H1 (cell line): ENCODE data around the gene SPSB3. TPM values are rescaled to one million over a fixed set of nuclear protein-coding genes. Genes with fewer than 3 reads are reported as not detected.

ENCODE experiments used
- CTCF ChIA-PET: fragments of 300-600 bp; sonication (Branson Sonifier 250); formaldehyde crosslinking; loops from one replicate; lab custom pipeline; 2021; ENCODE audit not compliant: partially characterized antibody; lab: Charles Lee
- POLR2A ChIA-PET: fragments of 300-600 bp; sonication (Branson Sonifier 250); formaldehyde crosslinking; loops from one replicate; lab custom pipeline; 2021; ENCODE audit warnings: inconsistent platforms; ENCODE audit not compliant: partially characterized antibody; lab: Charles Lee
- DNase-seq, 2 experiments: peaks; one replicate each; pipeline versions ENCODE4 v3.0.0 to v3.0.0-alpha.2; 2010 to 2022; ENCODE audit warnings: low spot score in 2 of 2, low read depth in 1 of 2, mixed read lengths in 1 of 2
- FAIRE-seq: peaks from 2 replicates; lab custom pipeline; 2011; peaks lifted over from hg19 to GRCh38; lab: Jason Lieb, UNC
- H2AFZ ChIP-seq: 2 replicates; pipeline ENCODE4 v1.8.1; 2012; ENCODE audit warnings: low read length, inconsistent platforms
- H2AK5ac ChIP-seq: 2 replicates; pipeline ENCODE4 v1.6.1; 2013; ENCODE audit warnings: low read depth, low read length
- H2BK120ac ChIP-seq: replicated peaks from 2 replicates; pipeline ENCODE3; 2013; ENCODE audit warnings: low read depth, low read length, inconsistent platforms
- H2BK12ac ChIP-seq: 2 replicates; pipeline ENCODE4 v1.6.1; 2013; ENCODE audit warnings: low read depth, low read length
- H2BK15ac ChIP-seq: 2 replicates; pipeline ENCODE4 v1.6.1; 2013; ENCODE audit warnings: low read length
- H2BK20ac ChIP-seq: 2 replicates; pipeline ENCODE4 v1.6.1; 2013; ENCODE audit warnings: low read length
- H2BK5ac ChIP-seq: 2 replicates; pipeline ENCODE4 v1.6.1; 2013; ENCODE audit warnings: low read depth, low read length
- H3K14ac ChIP-seq: 2 replicates; pipeline ENCODE4 v1.6.1; 2013; ENCODE audit warnings: inconsistent platforms; ENCODE audit not compliant: insufficient read length
- H3K18ac ChIP-seq: 2 replicates; pipeline ENCODE4 v1.6.1; 2013; ENCODE audit warnings: low read length; ENCODE audit errors: extremely low read depth
- H3K23ac ChIP-seq: 2 replicates; pipeline ENCODE4 v1.6.1; 2013; ENCODE audit warnings: inconsistent platforms; ENCODE audit not compliant: insufficient read length
- H3K23me2 ChIP-seq: 2 replicates; pipeline ENCODE4 v1.6.1; 2013; ENCODE audit warnings: low read depth, low read length
- H3K27ac ChIP-seq: 2 replicates; pipeline ENCODE4 v1.6.1; 2011; ENCODE audit warnings: low read depth, low read length, inconsistent platforms
- H3K27me3 ChIP-seq, 4 experiments: replicated peaks in 1 of 4; 1 replicate in 1 of 4; 2 replicates in 3 of 4; pipeline versions ENCODE4 v1.6.1 to v1.8.1; 2011 to 2013; ENCODE audit warnings: low read length in 3 of 4, mild to moderate bottlenecking in 3 of 4, inconsistent platforms in 2 of 4, mixed read lengths in 2 of 4, moderate library complexity in 1 of 4; ENCODE audit not compliant: control insufficient read depth in 3 of 4, insufficient read depth in 3 of 4; ENCODE audit errors: extremely low read depth in 1 of 4
- H3K36me3 ChIP-seq, 4 experiments: 2 replicates each; pipeline versions ENCODE4 v1.6.1 to v1.8.1; 2011 to 2013; ENCODE audit warnings: mild to moderate bottlenecking in 4 of 4, low read length in 3 of 4, moderate library complexity in 2 of 4, control low read depth in 1 of 4, inconsistent platforms in 1 of 4; ENCODE audit not compliant: insufficient read depth in 4 of 4, control insufficient read depth in 2 of 4
- H3K4ac ChIP-seq: replicated peaks from 2 replicates; pipeline ENCODE3; 2013; ENCODE audit warnings: low read length, low read depth, mixed read lengths, inconsistent platforms; ENCODE audit not compliant: insufficient read length
- H3K4me1 ChIP-seq, 4 experiments: replicated peaks in 1 of 4; 1 replicate in 1 of 4; 2 replicates in 3 of 4; pipeline versions ENCODE4 v1.6.1 to v1.8.1; 2011 to 2013; ENCODE audit warnings: low read length in 3 of 4, inconsistent platforms in 2 of 4, mixed read lengths in 1 of 4; ENCODE audit not compliant: insufficient read depth in 4 of 4, control insufficient read depth in 3 of 4
- H3K4me2 ChIP-seq, 2 experiments: 2 replicates each; pipeline versions ENCODE4 v1.6.1 to v1.8.1; 2011 to 2013; ENCODE audit warnings: low read depth in 2 of 2, low read length in 2 of 2, control low read depth in 1 of 2, inconsistent platforms in 1 of 2, mild to moderate bottlenecking in 1 of 2; ENCODE audit not compliant: insufficient read depth in 1 of 2
- H3K4me3 ChIP-seq, 4 experiments: fragments of 200-600, 300-600 bp in 1 of 4; sonication (generic), shearing (Covaris generic), sonication (Bioruptor Twin) in 1 of 4; 2 replicates each; pipeline versions ENCODE4 v1.5.1 to v1.8.1; 2011 to 2016; ENCODE audit warnings: low read length in 4 of 4, low read depth in 3 of 4, control low read depth in 2 of 4, inconsistent platforms in 2 of 4, mild to moderate bottlenecking in 2 of 4, mixed read lengths in 1 of 4, moderate library complexity in 1 of 4; ENCODE audit not compliant: insufficient read depth in 2 of 4; ENCODE audit errors: extremely low read depth in 1 of 4
- H3K56ac ChIP-seq: replicated peaks from 2 replicates; pipeline ENCODE3; 2013; ENCODE audit warnings: low read depth, mild to moderate bottlenecking, mixed read lengths, low read length, inconsistent platforms; ENCODE audit not compliant: insufficient read length
- H3K79me1 ChIP-seq: 2 replicates; pipeline ENCODE4 v1.6.1; 2013; ENCODE audit warnings: low read depth, low read length, control low read depth
- H3K79me2 ChIP-seq, 2 experiments: 2 replicates each; pipeline versions ENCODE4 v1.6.1 to v1.8.1; 2012 to 2013; ENCODE audit warnings: low read length in 2 of 2, mild to moderate bottlenecking in 2 of 2, inconsistent platforms in 1 of 2; ENCODE audit not compliant: insufficient read depth in 2 of 2, control insufficient read depth in 1 of 2
- H3K9ac ChIP-seq, 4 experiments: replicated peaks in 1 of 4; 1 replicate in 1 of 4; 2 replicates in 3 of 4; pipeline versions ENCODE4 v1.6.1 to v1.8.1; 2011 to 2013; ENCODE audit warnings: low read depth in 3 of 4, low read length in 3 of 4, control low read depth in 2 of 4, mild to moderate bottlenecking in 2 of 4, moderate library complexity in 2 of 4, inconsistent platforms in 1 of 4; ENCODE audit errors: extremely low read depth in 1 of 4
- H3K9me3 ChIP-seq, 2 experiments: 2 replicates each; pipeline versions ENCODE4 v1.6.1 to v1.8.1; 2012 to 2013; ENCODE audit warnings: mild to moderate bottlenecking in 2 of 2, moderate library complexity in 2 of 2, control low read depth in 1 of 2, inconsistent platforms in 1 of 2, low read depth in 1 of 2, low read length in 1 of 2, mixed read lengths in 1 of 2; ENCODE audit not compliant: insufficient read depth in 2 of 2
- H4K20me1 ChIP-seq, 2 experiments: replicated peaks in 1 of 2; 2 replicates each; pipeline versions ENCODE3 to v1.8.1; 2011 to 2013; ENCODE audit warnings: inconsistent platforms in 2 of 2, low read length in 2 of 2, mild to moderate bottlenecking in 1 of 2; ENCODE audit not compliant: insufficient read depth in 2 of 2, control insufficient read depth in 1 of 2
- H4K5ac ChIP-seq: 2 replicates; pipeline ENCODE4 v1.6.1; 2013; ENCODE audit warnings: low read length, low read depth, mixed read lengths, inconsistent platforms; ENCODE audit not compliant: insufficient read length
- H4K8ac ChIP-seq: 2 replicates; pipeline ENCODE4 v1.8.0; 2013; ENCODE audit warnings: mild to moderate bottlenecking, moderate library complexity, low read length, inconsistent platforms; ENCODE audit not compliant: insufficient read depth; ENCODE audit errors: extremely low read depth
- H4K91ac ChIP-seq: replicated peaks from 2 replicates; pipeline ENCODE3; 2013; ENCODE audit warnings: low read length, mixed read lengths, inconsistent platforms; ENCODE audit not compliant: insufficient read length
- NANOG ChIP-seq: IDR thresholded peaks from 2 replicates; pipeline ENCODE4 v1.6.1; 2011; ENCODE audit warnings: low read length, low read depth, mild to moderate bottlenecking, inconsistent platforms; ENCODE audit not compliant: insufficient read depth, poor library complexity, severe bottlenecking
- POLR2AphosphoS5 ChIP-seq: IDR thresholded peaks from 2 replicates; pipeline ENCODE4 v1.6.1; 2011; ENCODE audit warnings: low read depth, low read length
- WGBS, 2 experiments: shearing (Covaris generic) in 1 of 2; methylation state at CpG; one replicate each; pipeline versions ENCODE4 v1.1.6 to v1.1.7; 2013 to 2015; ENCODE audit warnings: low lambda C conversion rate in 2 of 2, mixed read lengths in 2 of 2, inconsistent platforms in 1 of 2, low coverage in 1 of 2, missing lambda C conversion rate in 1 of 2; ENCODE audit not compliant: insufficient replicate concordance in 2 of 2, insufficient coverage in 1 of 2, insufficient read length in 1 of 2; ENCODE audit errors: extremely low coverage in 1 of 2, missing lambda C conversion rate in 1 of 2; 5-methylcytosine and 5-hydroxymethylcytosine counted together
- polyA plus RNA-seq, 7 experiments: library from polyadenylated mRNA; depleted of rRNA in 3 of 7; stranded (reverse) in 5 of 7; unstranded in 2 of 7; fragments of >200 nt in 5 of 7; fragments of 200-250 nt in 2 of 7; gene quantifications; 1 replicate in 5 of 7; 2 replicates in 1 of 7; 4 replicates in 1 of 7; pipeline versions ENCODE4 v1.2.1 to v1.2.3, GENCODE V29; 2011 to 2013; ENCODE audit warnings: missing spikeins in 2 of 7, mixed read lengths in 2 of 7
- total RNA-seq: library from RNA; stranded (reverse); fragmentation: NEBNext Ultra II Directional; extraction: Animal tissue kit (Norgen Biotek cat#: 25700); gene quantifications from 2 replicates; pipeline ENCODE4 v1.2.1, GENCODE V29; 2021

SPSB3 gene
- total and polyA plus RNA-seq, 2 of the 8 experiments (the other 6 are each of a cell fraction or from before 2014, with no cell fraction given) = 22.5 to 37.8 TPM

DNA sequence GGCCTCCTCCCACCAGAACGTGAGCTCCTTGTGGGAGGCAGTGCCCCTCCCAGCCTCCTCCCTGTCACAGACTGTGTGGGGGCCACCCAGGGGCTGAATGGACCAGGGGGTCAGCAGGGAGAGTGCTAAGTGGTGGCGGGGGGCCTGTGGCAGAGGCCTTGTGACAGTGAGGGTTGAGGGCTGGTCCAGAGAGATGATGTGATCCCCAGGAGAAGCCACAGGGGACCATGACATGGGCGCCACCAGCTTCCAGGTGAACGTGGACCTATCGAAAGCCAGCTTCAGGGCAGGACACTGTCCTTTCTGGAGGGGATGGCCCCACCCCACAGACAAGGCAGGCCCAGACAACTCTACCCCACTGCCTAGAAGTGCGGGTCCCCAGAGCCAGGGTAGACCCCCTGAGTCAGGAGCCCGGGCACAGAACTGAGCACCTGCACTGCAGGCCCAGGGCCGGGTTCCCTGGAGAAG, 3.1 kb downstream of the SPSB3 start:
- Histone ChIP-seq H3K79me1 (peaks cover 12% of the 10 kb centered on the region), H3K56ac (no peak overlapping the region), H3K4ac (no peak overlapping the region), H3K9ac (no peak overlapping the region), H3K4me2 (no peak overlapping the region), H4K20me1 (peaks cover 3 to 34% of the 10 kb centered on the region in 2 experiments), H3K27me3 (no peaks in the 10 kb centered on the region), H2BK20ac (no peak overlapping the region), H2AFZ (no peak overlapping the region), H2BK12ac (no peak overlapping the region), H2AK5ac (no peak overlapping the region), H3K4me3 (no peak overlapping the region), H4K91ac (no peak overlapping the region), H4K5ac (no peak overlapping the region), H2BK120ac (no peak overlapping the region), H3K23me2 (peaks cover 3% of the 10 kb centered on the region; the same call in 1 of the 2 replicates), H3K23ac (no peak overlapping the region), H3K79me2 (peaks cover 0 to 16% of the 10 kb centered on the region in 2 experiments; a peak in 2 of 4 replicates), H3K36me3 (peaks cover 0 to 23% (median 9%) of the 10 kb centered on the region in 4 experiments; a peak in 5 of 8 replicates), H2BK15ac (no peak overlapping the region), H3K9me3 (no peaks in the 10 kb centered on the region), H3K14ac (no peak overlapping the region), H3K4me1 (peaks cover 0 to 7% (median 4%) of the 10 kb centered on the region in 4 experiments; a peak in 5 of 7 replicates), H3K18ac (no peak overlapping the region), H2BK5ac (no peak overlapping the region), H4K8ac (no peak overlapping the region), H3K27ac (no peak overlapping the region)
- ChIA-PET CTCF (interaction anchor here (0.8 to 1.2 kb wide), 2 partner anchors 44 to 83 kb away, joined by 3 read pairs; no protein-coding TSS in a partner anchor), POLR2A (interaction anchor here (0.8 to 12.0 kb wide), 8 partner anchors 9 to 431 kb away, joined by 3 to 246 read pairs (median 5); partner anchors contain the start of genes EME2, IGFALS, MRPS34 and NME3)
- 90% methylated on average over 8 of the region's 8 CpGs; no CpG with 5 or more reads in 1 of the 2 experiments for WGBS, 2 experiments
- DNase-seq (no peak), FAIRE-seq (no peak)
- 0 out of 2 replicates have a peak, but pooled peaks have one; percentile 11 for TF ChIP-seq POLR2AphosphoS5
- no peak for TF ChIP-seq NANOG
